Neural crest cell (in vitro differentiated cells): ENCODE data around the gene NMRK2. TPM values are rescaled to one million over a fixed set of nuclear protein-coding genes. Genes with fewer than 3 reads are reported as not detected.

Experiments used
- DNase-seq: peaks from one replicate; pipeline ENCODE4 v3.0.0; 2021; ENCODE audit warnings: low read depth, mixed read lengths, low spot score
- H3K27ac Mint-ChIP-seq: one replicate; pipeline ENCODE4 v1.8.0; 2021; ENCODE audit warnings: mild to moderate bottlenecking, mixed read lengths; ENCODE audit not compliant: unreplicated experiment
- H3K27me3 Mint-ChIP-seq: 2 replicates; pipeline ENCODE4 v1.8.0; 2021; ENCODE audit warnings: low read depth, mild to moderate bottlenecking, mixed read lengths
- H3K36me3 Mint-ChIP-seq: 2 replicates; pipeline ENCODE4 v1.8.0; 2021; ENCODE audit warnings: low read depth, mild to moderate bottlenecking, mixed read lengths
- H3K4me1 Mint-ChIP-seq: 2 replicates; pipeline ENCODE4 v1.8.0; 2021; ENCODE audit warnings: mixed read lengths
- H3K4me3 Mint-ChIP-seq: one replicate; pipeline ENCODE4 v1.8.0; 2021; ENCODE audit warnings: mild to moderate bottlenecking, mixed read lengths
- H3K9me3 Mint-ChIP-seq: 2 replicates; pipeline ENCODE4 v1.8.0; 2021; ENCODE audit warnings: mixed read lengths
- CTCF ChIP-seq: fragments of 200-600 bp; sonication (generic); conservative IDR thresholded peaks from 2 replicates; pipeline ENCODE4 v1.5.0; 2021; ENCODE audit warnings: antibody characterized with exemption, mild to moderate bottlenecking
- total RNA-seq: library from RNA; stranded (reverse); gene quantifications from 2 replicates; pipeline ENCODE4 v1.2.1, GENCODE V29; 2021

Gene NMRK2
- total RNA-seq, 1 donor from 2014 or later, result not detected

- peaks cover 8% of the 10 kb centered on the region for H3K36me3 Mint-ChIP-seq
- peaks cover 30% of the 10 kb centered on the region for H3K4me1 Mint-ChIP-seq
- peaks cover 14% of the 10 kb centered on the region for H3K27me3 Mint-ChIP-seq
- no peak for TF ChIP-seq CTCF
- H3K9me3 Mint-ChIP-seq, result no peaks in the 10 kb centered on the region
- H3K4me3 Mint-ChIP-seq, result peak within 1 kb of the TSS; percentile 96
- peak; percentile 97 for DNase-seq
- peak within 1 kb of the TSS; percentile 44 for H3K27ac Mint-ChIP-seq
These were observed 38.1 kb downstream of the NMRK2 start, which contains the start of gene DAPK3 for GRCh38 chr19:3970808-3971598. DAPK3 (minus strand) TSS chr19:3971099; CDS start chr19:3969735, 1,364 bp downstream.

GRCh38 chr19:3975144-3975543 is 42.3 kb downstream of the NMRK2 start:
- Mint-ChIP-seq H3K4me1 (peaks cover 10% of the 10 kb centered on the region), H3K27ac (no peak overlapping the region), H3K9me3 (no peaks in the 10 kb centered on the region), H3K4me3 (peak overlapping the region; percentile 23), H3K27me3 (peaks cover 8% of the 10 kb centered on the region), H3K36me3 (peaks cover 15% of the 10 kb centered on the region)
- no peak for TF ChIP-seq CTCF
- no peak for DNase-seq

- H3K27ac Mint-ChIP-seq, result peak overlapping the region; percentile 71
- H3K4me1 Mint-ChIP-seq, result peaks cover 5% of the 10 kb centered on the region
- TF ChIP-seq CTCF, result no peak
- peaks cover 5% of the 10 kb centered on the region for H3K27me3 Mint-ChIP-seq
- peak overlapping the region; percentile 59 for H3K4me3 Mint-ChIP-seq
- peaks cover 15% of the 10 kb centered on the region for H3K36me3 Mint-ChIP-seq
- no peak for DNase-seq
- no peaks in the 10 kb centered on the region for H3K9me3 Mint-ChIP-seq
These were observed 42.8 kb downstream of the NMRK2 start for GRCh38 chr19:3975637-3976087.

- Mint-ChIP-seq H3K4me3 (no peak overlapping the region), H3K4me1 (no peaks in the 10 kb centered on the region), H3K27ac (no peak overlapping the region), H3K36me3 (peaks cover 13% of the 10 kb centered on the region), H3K9me3 (no peaks in the 10 kb centered on the region), H3K27me3 (no peaks in the 10 kb centered on the region)
- DNase-seq, result no peak
- TF ChIP-seq CTCF, result no peak
These were observed 43.8 kb downstream of the NMRK2 start for GRCh38 chr19:3976495-3977241.

GRCh38 chr19:3977242-3978143 is 44.6 kb downstream of the NMRK2 start:
- Mint-ChIP-seq H3K27ac (no peak overlapping the region), H3K27me3 (no peaks in the 10 kb centered on the region), H3K4me1 (no peaks in the 10 kb centered on the region), H3K4me3 (peak overlapping the region; percentile 60), H3K36me3 (peaks cover 13% of the 10 kb centered on the region), H3K9me3 (no peaks in the 10 kb centered on the region)
- DNase-seq, result no peak
- peak; percentile 37 for TF ChIP-seq CTCF
